Ovary (tissue), 9 donors: Measurements from ENCODE around the gene BAIAP2L2. TPM values are rescaled to one million over a fixed set of nuclear protein-coding genes. Genes with fewer than 3 reads are reported as not detected.

Source experiments
- DNase-seq, 5 donors: peaks; one replicate each; pipeline ENCODE4 v3.0.0-alpha.2; 2019 to 2020
- H3K27ac ChIP-seq, 2 donors: fragments of 200-600 bp; one replicate each; pipeline versions ENCODE4 v1.5.1 to v1.8.0; 2019 to 2022
- H3K27me3 ChIP-seq: fragments of 200-600 bp; one replicate; pipeline ENCODE4 v1.8.0; 2022
- H3K36me3 ChIP-seq: fragments of 200-600 bp; sonication (generic); one replicate; pipeline ENCODE4 v1.5.1; 2019
- H3K4me1 ChIP-seq: one replicate; pipeline ENCODE4 v1.8.1; 2013; ENCODE audit warnings: mild to moderate bottlenecking, moderate library complexity; ENCODE audit not compliant: insufficient read depth
- H3K4me3 ChIP-seq: fragments of 200-600 bp; sonication (generic); one replicate; pipeline ENCODE4 v1.5.1; 2017
- H3K9me3 ChIP-seq, 2 donors: fragments of 200-600 bp in 1 of 2; sonication (generic) in 1 of 2; one replicate each; pipeline versions ENCODE4 v1.5.1 to v1.8.1; 2013 to 2019; ENCODE audit warnings: mild to moderate bottlenecking in 1 of 2, moderate library complexity in 1 of 2
- CTCF ChIP-seq, 3 donors: fragments of 450-650 bp in 2 of 3; fragments of 200-600 bp in 1 of 3; IDR thresholded peaks; one replicate each; pipeline versions ENCODE4 v1.5.1 to v1.8.0; 2016 to 2022; ENCODE audit warnings: antibody characterized with exemption in 3 of 3, mild to moderate bottlenecking in 1 of 3
- EP300 ChIP-seq: sonication (generic); formaldehyde crosslinking; IDR thresholded peaks from one replicate; pipeline ENCODE4 v1.6.1; 2017; ENCODE audit warnings: antibody characterized with exemption
- POLR2A ChIP-seq: fragments of 450-650 bp; IDR thresholded peaks from one replicate; pipeline ENCODE4 v1.6.1; 2017; ENCODE audit warnings: antibody characterized with exemption, mild to moderate bottlenecking, moderate library complexity
- WGBS, 3 donors: extraction: QIAGEN DNeasy Blood & Tissue Kit in 1 of 3; methylation state at CpG; one replicate each; pipeline versions ENCODE4 v1.1.5 to v1.1.7; 2013 to 2017; 5-methylcytosine and 5-hydroxymethylcytosine counted together
- intact Hi-C, 4 donors: fragments of 100-400 bp; cut with DNase I; formaldehyde crosslinking; loops; one replicate each; pipeline versions ENCODE4 v1.11.0 to v1.15.1; 2022 to 2023
- polyA plus RNA-seq, 2 donors: library from polyadenylated mRNA; stranded (reverse); fragments of 200-250 nt in 1 of 2; fragments of 350-450 nt in 1 of 2; fragmentation: Illumina TruSeq in 1 of 2; extraction: RNeasy Lipid Tissue Mini Kit (QIAGEN cat#74804) in 1 of 2; gene quantifications; one replicate each; pipeline ENCODE4 v1.2.3, GENCODE V29; 2013 to 2014
- total RNA-seq, 7 donors: library from RNA; depleted of rRNA in 2 of 7; stranded (reverse); fragments of >200 nt in 2 of 7; fragmentation: NEBNext Ultra II Directional in 3 of 7; extraction: Animal tissue kit (Norgen Biotek cat#: 25700) in 3 of 7; gene quantifications; one replicate each; pipeline versions ENCODE4 v1.1.0 to v1.2.4, GENCODE V29; 2016 to 2023
- donor health status: DM: no; HTN: no; CAD: no; lungs with moderate emphysema.
- donor health status: DM: no; HTN: no; CAD: no.
- donor health status: Bipolar disorder and iron deficiency.
- donor health status: DM: yes; HTN: yes; CAD: no.
- donor health status: DM: no; HTN: no; CAD: no.
- donor health status: DM: yes; HTN: yes; CAD: no.

BAIAP2L2 gene
- total and polyA plus RNA-seq, 9 donors: 0.40 to 3.1 (median 1.2) TPM; not detected in 1

GRCh38 chr22:38110863-38111852 lies 674 bp upstream of the BAIAP2L2 start:
- Histone ChIP-seq H3K27ac (no peak overlapping the region), H3K9me3 (no peaks in the 10 kb centered on the region), H3K4me3 (no peak overlapping the region), H3K36me3 (no peaks in the 10 kb centered on the region), H3K27me3 (no peaks in the 10 kb centered on the region), H3K4me1 (no peaks in the 10 kb centered on the region)
- DNase-seq: no peak
- 79 to 81% (median 80%) methylated on average over 30 of the region's 30 CpGs for WGBS, 3 donors
- TF ChIP-seq EP300: no peak
- TF ChIP-seq CTCF (IDR thresholded peaks at IDR 0.05): no peak
- no peak for TF ChIP-seq POLR2A
- intact Hi-C loops: loop anchor here in 2 of 4 donors (5.0 to 10.0 kb wide), 2 partner anchors 56 to 241 kb away; partner anchors contain the start of gene PICK1 (in 1 of the 2)

GRCh38 chr22:38109371-38110001 lies 998 bp downstream of the BAIAP2L2 start:
- Histone ChIP-seq H3K4me1 (no peaks in the 10 kb centered on the region), H3K36me3 (no peaks in the 10 kb centered on the region), H3K4me3 (no peak overlapping the region), H3K9me3 (no peaks in the 10 kb centered on the region), H3K27ac (no peak overlapping the region), H3K27me3 (no peaks in the 10 kb centered on the region)
- WGBS, 3 donors: 87 to 88% (median 87%) methylated on average over 22 of the region's 22 CpGs
- intact Hi-C loops: loop anchor here in 2 of 4 donors (5.0 to 10.0 kb wide), 2 partner anchors 55 to 243 kb away; partner anchors contain the start of gene PICK1 (in 1 of the 2)
- no peak for TF ChIP-seq CTCF (IDR thresholded peaks at IDR 0.05)
- TF ChIP-seq EP300: no peak
- no peak for TF ChIP-seq POLR2A
- DNase-seq: peak in 1 of 5 donors; percentile 13

- Histone ChIP-seq H3K9me3 (no peaks in the 10 kb centered on the region), H3K27me3 (no peaks in the 10 kb centered on the region), H3K4me3 (no peak overlapping the region), H3K4me1 (no peaks in the 10 kb centered on the region), H3K27ac (no peak overlapping the region), H3K36me3 (no peaks in the 10 kb centered on the region)
- intact Hi-C loops: no loop called here
- no peak for DNase-seq
- TF ChIP-seq POLR2A: no peak
- no peak for TF ChIP-seq CTCF (IDR thresholded peaks at IDR 0.05)
- TF ChIP-seq EP300: no peak
- WGBS, 3 donors: 80 to 88% (median 87%) methylated on average over 15 of the region's 15 CpGs
Measured at GRCh38 chr22:38108561-38109319, 1.7 kb downstream of the BAIAP2L2 start.
